CD4-positive, alpha-beta T cell treated with Interleukin-4 for 4 hours (primary cell): ENCODE results near the gene TLR6.

Source experiments
- DNase-seq: peaks from one replicate; pipeline ENCODE4 v3.0.0-alpha.2; 2020

Gene TLR6, protein sequence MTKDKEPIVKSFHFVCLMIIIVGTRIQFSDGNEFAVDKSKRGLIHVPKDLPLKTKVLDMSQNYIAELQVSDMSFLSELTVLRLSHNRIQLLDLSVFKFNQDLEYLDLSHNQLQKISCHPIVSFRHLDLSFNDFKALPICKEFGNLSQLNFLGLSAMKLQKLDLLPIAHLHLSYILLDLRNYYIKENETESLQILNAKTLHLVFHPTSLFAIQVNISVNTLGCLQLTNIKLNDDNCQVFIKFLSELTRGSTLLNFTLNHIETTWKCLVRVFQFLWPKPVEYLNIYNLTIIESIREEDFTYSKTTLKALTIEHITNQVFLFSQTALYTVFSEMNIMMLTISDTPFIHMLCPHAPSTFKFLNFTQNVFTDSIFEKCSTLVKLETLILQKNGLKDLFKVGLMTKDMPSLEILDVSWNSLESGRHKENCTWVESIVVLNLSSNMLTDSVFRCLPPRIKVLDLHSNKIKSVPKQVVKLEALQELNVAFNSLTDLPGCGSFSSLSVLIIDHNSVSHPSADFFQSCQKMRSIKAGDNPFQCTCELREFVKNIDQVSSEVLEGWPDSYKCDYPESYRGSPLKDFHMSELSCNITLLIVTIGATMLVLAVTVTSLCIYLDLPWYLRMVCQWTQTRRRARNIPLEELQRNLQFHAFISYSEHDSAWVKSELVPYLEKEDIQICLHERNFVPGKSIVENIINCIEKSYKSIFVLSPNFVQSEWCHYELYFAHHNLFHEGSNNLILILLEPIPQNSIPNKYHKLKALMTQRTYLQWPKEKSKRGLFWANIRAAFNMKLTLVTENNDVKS

DNA sequence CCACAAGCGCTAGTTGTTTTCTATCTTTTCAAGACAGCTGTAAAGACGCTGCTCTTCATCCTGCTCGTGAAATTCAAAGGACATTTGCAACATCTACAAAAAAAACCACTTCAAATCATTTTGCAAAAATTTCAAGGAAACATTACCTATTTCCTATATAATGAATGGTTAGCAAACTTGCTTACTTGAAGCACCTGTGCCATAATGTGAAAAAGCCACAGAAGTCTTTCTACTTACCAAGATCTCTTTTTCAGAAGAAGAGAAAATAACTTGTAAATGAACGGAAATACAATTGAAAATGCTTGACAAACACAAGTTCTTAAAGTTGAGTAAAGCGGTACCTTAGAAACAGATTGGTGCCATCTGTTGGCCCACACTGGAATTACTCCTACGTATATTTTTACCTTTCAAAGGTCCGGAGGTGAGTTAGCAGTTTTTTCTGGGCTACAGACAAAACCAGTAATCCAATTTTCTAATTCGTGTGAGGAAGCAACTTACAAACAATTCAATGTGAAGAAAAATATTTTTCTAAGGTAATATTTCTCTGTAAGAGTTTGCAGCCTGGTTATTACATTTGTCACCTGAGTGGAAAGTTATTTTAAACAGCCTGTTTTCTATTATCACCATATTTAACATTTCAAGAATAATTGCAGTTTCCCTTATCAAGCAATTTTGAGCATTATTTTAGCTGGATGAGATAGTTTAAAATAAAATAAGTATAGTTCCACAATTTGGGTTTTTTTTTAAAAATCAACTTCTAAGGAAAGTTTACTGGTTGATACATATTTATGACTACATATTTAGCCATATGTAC lies at the start of gene TLR6:
Gene TLR6, minus strand, starts transcription at position 294 of the 814 bp plus-strand sequence. CDS start 27,344 bp downstream, outside the sequence.
- DNase-seq, result peak; percentile 83

DNA sequence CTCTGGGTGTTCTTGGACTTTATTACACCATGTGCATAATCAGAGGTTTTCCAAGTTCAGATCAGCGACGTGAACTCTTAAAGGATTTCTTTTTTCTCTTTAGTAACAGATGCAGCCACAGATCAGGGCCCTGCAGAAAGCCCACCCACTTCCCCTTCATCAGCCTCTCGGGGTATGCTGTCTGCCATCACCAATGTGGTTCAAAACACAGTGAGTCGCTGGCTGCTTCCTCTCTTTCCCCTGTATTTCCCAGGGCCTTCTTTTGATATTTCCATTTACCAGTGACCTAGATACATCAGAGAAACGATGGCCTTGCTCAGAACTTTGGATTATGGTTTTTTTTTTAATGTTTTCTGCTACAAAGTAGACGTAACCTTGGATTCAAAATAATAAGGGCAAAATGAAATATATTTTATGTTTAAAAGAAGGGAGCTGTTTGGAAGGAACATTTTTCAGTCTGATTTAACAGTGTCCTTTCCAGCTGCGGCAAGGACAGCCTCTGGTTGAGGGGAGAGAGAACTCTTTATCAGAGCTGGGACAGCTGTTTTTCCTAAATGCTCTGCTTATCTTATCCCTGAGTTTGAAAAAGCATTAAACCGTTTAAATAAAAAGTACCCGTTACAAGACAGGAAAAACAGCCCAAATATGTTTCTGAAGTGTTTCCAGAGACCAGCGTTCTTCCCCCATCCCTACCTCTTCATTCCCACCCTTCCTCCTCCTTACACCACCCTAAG lies 49.2 kb upstream of the TLR6 start:
- DNase-seq, result no peak

DNA sequence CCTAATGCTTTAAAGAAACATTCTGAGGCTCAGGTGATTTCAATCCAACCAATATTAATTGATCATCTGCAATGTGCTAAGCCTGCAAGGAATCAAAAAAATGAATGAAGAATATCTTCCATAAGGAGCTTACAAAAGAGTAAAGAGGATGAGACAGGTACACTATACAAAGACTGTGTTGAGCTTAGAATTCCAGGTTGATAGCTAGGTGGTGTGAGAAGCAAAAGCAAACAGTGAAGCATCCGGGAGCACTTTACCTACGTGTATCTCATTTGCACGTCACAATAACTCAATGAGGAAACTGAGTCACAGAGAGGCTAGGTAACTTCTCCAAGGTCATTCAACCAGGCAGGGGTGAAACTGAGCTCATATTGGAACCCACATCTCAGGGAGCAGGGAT lies 48.1 kb upstream of the TLR6 start:
- no peak for DNase-seq

DNA sequence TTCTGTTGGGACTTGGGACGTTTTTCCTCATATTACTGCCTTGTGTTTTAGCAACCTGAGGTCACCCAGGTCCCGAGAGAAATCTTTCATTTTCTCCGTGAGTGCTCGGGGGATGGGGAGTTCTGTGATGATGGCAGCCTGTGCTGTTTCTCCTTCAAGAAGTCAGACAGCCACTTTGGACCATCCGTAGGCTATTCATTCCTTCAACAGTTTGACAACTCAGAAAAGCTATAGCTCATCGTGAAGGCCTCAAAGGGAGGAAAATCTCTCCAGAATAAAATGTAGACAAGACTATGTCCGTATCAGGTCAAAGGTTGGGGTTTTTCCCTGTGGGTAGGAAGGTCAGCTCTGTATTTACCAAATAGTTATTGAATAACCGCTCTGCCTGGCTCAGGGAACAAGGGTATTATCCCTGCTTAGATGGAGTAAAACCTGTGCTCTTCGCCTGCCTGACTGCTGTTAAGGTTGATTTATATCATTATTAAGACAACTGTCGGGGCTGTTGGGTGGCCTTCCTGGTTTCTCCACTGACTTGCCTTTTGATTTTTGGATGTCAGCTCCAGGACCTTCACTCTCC lies 47.6 kb upstream of the TLR6 start:
- DNase-seq, result no peak

DNA sequence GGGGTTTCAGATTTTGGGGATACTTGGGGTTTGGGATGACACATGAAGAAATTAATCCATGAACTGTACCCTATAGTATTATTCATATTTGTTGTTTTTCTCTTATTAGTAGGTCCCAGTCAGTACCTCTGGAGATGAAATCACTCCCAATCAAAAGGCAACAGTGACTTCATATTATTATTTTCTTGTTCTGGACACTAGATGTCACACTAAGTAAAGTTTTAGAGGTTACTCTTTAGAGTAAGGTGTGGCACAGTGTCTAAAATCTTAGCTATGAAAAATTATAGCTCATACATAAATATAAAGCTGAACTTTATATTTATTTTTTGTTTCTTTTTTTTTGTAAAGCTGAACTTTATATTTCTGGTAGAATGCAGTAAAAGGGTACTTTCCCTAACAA lies 46.1 kb upstream of the TLR6 start:
- DNase-seq, result peak; percentile 61

DNA sequence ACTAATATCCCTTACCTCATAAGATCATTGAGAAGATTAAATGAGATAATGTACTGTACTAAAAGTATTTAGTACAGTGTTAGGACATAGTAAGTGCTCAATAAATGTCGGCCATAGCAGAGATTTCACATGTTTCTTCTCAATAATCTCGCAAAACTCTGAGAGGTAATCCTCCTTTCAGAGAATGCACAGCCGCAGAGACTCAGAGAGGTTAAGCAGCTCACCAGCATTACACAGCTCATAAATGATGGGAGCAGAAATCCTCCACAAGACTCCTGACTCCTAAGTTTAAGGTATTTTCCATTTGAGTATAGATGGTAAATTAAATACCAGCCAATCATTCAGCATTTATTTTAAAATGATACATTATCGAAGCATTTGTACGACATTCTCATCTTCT lies 45.6 kb upstream of the TLR6 start:
- DNase-seq, result no peak

DNA sequence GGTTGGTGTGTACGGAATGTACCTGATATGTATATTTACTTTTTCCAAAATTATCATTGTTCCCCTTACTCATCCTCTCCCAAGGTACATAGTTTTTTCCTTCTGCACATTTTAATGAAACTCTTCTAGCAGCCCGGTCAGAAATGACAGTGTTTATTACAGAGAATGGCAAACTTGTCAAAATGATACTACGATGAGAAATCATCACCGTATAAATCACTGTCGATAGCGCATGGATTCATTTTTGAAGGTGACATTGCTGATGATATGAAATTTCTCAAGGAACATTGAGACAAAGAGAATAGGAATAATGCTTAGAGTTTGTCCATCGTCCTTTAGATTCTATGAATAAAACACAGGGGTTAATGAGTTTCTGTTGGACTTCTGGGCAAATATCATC lies 41.6 kb upstream of the TLR6 start:
- DNase-seq, result no peak

DNA sequence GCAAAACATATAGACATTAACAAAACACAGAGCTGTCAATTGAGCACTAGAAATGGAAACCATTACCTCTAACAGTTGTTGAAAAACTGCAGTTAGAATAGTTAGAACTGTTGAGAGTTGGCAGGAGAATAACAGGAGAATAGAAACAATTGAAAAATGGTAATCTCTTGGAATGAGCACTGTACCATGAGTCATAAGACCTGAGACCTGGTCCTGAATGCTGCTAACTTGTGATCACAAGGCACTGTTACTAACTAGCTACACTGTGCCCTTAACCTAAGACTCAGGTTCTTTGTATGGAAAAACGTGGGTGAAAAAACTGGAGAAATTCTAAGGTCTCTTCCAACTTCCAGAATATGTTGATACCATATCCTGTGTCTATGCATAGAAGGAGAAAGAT lies 40.3 kb upstream of the TLR6 start:
- DNase-seq, result no peak

DNA sequence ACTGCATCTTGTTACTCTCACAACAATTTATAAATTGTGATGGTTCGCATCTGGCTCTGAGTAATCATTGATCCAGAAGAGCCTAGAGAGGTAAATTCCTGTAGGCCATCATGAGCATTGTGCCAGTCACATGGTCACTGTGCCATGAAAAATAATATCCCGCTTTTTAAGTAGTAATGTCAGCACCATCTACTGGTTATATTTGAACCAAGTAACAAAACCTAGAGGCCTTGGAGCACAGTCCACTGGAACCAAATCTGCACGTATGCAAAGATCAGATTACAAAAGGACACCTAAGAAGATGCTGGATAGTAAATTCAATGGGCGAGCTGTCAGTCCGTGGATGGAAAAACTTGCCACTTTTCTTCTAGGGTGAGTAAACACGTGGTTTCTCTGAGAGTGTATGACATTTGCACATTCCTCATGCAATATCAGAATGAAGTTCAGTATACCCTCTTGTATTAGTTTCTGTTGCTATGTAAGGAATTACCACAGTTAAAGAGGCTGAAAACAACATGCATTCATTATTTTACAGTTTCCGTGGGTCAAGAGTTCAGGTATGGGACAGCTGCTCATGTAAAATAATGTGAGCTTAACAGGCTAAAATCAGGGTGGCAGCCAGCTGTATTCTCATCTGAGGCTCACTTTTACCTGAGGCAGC lies 37.8 kb upstream of the TLR6 start:
- no peak for DNase-seq

DNA sequence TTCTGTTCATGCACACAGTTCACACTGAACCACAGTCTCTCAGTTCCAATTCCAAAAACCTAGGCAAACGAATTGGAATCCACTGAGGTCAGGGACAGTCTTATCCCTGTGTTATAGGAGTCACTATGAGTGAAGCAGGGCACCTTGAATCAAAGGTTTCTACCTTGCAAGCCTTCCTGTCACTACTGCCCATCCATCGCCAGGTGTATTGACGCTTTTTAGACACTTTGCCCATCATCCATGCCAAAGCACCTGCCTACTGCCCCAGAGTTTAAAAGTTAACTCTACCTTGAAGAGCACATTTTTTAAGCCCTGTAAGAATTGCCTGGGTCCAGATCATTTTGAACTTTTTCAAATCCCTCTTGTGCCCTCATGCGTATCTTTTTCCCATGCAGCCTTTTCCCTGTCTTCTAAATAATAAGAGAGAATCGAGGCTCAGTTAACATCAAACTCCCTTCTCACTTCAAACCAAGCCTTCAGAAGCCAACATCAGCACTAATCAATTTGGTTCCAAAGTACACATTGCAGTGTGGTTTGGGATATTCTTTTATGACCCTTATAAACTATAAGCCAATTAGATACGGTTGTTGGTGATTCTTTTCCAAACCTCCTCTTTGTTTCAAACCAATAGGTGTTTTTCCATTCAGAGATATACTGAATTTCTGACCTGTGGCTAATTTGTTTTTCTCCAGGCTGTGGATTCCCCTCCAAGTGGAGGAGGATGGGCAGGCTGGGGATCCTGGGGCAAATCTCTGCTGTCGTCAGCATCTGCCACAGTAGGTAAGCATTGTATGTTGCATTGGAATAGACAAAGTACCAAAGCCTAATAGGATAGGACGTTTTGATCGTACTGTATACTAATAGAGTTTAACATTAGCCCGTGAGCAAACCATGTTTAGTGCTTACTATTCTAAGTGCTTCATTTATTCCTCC lies 34.7 kb upstream of the TLR6 start:
- DNase-seq, result no peak

DNA sequence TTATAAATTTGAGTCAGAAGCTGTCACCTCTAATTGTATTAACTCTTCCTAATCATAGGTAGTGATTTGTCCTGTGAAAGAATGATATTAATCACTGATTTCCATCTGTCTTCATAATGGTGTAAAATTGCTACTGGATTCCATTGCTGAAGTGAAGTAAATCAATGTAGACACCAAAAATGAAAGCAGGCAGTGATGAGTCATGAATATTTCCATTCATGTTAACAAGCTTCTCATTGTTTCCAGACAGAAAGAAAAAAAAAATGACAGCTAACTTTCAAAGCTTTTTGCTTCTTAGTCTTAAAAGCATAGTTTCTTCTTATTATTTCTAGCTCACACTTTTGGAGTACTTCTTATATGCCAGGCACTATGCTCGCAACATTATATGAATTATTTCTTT lies 32.5 kb upstream of the TLR6 start:
- DNase-seq, result peak; percentile 40

DNA sequence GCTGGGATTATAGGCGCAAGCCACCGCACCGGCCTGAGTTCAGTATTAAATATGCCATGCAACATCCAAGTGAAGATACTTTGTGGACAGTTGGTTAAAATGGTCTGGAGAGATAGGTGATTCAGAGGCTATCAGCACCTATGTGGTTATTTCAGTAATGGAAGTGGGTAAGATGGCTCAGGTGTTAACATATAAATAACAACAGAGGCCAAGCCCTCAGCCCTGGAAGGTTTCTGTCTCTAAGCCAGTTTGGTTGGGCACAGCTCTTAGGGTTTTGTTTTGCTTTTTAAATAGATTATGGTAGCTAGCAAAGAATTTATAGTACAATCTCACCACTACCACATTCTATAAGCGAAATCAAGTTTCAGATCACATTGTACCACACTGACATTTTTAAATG lies 27.6 kb upstream of the TLR6 start:
- DNase-seq, result no peak

DNA sequence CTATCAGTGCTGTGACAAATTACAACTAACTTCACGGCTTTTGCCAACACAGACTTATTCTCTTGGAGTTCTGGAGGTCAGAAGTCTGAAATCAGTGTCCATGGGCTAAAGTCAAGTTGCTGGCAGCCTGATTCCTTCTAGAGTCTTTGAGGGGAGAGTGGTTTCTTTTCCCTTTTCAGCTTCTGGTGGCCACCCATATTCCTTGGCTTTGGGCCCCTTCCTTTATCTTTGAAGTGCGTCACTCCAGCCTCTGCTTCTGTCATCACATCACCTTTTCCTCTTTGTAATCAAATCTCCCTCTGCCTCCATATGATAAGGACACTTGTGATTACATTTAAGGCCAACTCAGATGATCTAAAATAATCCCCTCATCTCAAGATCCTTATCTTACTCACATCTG lies 20.0 kb upstream of the TLR6 start:
- DNase-seq, result no peak

DNA sequence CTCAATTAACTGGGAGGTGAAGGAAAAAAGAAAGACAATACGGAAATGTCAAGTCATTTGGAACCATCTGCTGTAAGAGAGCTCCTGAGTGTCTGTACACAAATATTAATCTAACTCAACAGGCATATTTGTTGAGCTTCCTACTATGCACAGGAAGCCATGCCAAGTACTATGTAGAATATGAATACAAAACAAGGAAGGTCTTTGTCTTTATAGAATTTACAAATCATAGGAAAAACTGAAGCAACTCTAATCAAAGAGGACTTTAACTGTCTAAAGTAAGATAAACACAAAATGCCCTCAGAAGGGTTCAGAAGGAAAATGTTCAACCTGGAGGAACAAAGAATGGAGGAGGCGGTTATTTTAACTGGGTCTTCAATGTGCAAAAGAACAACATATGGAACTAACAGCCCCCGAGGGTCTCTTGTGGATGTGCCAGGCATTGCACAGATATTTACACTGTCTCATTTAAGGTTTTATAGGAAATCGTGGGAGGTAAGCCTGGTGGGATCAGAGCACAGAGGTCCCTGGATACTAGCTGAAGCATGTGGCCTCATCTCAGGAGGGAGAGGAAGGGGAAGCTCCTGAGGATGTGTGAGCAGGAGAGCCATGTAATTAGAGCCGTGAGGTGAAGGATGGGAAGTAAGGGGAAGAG lies 16.8 kb upstream of the TLR6 start:
- DNase-seq, result no peak

DNA sequence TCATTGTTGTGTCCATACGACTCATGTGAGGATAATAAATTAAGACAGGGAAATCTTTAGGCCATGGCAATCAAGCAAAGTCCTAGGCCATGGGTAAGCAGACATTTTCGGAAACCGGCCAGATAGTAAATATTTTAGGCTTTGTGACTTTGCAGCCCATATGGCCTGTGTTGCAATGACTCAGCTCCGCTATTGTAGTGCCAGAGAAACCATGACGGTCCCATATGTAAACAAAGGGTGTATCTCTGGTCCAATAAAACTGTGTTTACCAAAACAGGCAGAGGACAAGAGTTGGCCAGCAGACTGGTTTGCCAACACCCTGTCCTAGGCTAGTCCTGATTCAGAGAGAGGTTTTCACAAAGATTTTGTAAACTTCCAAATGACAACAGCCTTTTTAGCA lies 16.0 kb upstream of the TLR6 start:
- DNase-seq, result no peak

DNA sequence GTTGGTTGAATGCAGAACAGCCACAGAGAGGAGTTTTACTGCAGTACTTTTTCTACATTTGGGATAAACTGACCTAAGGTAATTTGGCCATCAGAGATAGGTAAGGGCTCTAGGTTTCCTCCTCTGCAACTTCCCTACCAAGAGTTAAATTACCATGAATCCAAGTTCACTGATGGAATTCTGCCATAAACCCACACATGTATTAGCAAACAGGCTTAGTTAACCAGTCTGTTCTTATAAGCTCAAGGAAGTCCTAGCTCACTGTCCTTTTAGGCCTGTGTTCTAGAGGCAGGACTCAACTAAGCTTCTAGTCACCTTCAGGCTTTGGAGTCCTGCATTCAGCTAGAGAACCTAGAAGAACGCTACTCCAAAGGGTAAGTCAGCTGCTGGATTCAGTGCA lies 15.0 kb upstream of the TLR6 start:
- DNase-seq, result no peak

DNA sequence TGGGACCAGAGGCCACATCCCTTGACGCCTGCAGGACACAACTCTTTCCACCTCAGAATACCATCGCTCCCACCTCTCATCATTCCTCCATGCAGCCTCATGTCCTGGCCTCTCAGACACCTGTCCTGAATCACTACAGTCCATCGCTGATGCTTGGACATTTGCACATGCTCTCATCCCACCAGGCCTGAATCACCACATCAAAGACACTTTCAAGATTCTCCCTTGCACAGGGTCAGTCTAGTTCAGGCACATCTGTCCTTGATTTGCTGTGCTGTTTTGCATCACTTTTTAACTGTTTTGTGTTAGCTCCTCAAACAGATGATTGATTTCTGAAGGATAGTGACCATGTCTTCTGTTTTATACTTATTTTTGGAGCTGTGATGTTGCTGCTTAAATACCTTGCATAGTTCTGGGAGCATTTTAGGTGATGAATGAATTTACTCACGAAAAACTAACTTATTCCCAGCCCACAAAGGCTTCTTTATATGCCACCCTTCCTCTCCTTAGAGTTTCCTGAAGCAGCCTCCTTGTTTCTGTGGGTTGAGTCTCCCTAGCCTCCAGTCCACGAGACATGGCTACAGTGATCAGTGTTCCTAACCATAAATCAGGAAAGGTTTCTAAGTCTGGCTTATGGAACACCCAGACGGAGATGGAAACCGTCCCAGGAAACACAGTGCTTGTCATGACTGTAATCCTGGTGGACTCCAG lies 13.6 kb upstream of the TLR6 start:
- no peak for DNase-seq

DNA sequence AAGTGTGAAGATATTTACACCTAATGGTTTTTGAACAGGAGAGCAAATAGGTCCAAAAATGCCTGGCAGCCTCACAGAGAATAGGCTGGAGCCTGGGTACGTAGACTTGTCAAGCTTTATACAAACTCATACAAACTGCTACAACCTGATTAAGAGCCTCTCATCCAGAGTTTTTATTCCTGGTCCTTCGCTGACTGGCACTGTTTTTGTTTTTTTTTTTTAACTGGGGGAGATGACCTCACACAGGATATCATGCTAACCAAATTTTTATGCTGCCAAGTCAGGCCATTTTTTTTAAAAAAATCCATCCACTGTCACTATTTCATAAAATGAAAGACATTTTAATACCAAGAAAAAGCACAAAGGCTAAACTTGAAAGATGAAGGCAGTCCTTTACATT lies 12.9 kb upstream of the TLR6 start:
- no peak for DNase-seq
